ENCODE results near the gene LMX1A. TPM values are rescaled to one million over a fixed set of nuclear protein-coding genes. Genes with fewer than 3 reads are reported as not detected.

LMX1A gene
- total and polyA plus RNA-seq, 2 of the 13 experiments (the other 11 are each of a cell fraction or from before 2014, with no cell fraction given): 0.07 TPM; not detected in 1

DNA sequence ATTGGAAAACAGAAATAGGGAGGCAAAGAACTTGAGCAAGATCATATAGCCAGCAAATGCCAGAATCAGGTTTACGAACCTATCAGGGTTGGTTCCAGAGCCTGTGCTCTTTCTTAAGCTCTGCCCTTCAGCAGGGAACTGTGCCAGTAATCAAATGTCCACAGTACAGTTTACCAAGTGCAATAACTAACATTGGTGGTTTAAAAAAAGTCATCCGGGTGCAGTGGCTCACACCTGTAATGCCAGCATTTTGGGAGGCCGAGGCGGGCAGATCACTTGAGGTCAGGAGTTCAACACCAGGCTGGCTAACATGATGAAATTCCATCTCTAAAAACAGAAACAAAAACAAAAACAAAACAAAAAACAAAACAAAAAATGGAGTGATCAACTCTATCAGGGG is 182.7 kb downstream of the LMX1A start:
- 4% methylated on average over 4 of the region's 4 CpGs for WGBS (ENCODE audit: low lambda C conversion rate)
- no peaks in the 10 kb centered on the region for H3K79me2 ChIP-seq (ENCODE audit: insufficient read depth, low read length)
- ChIA-PET POLR2A (no interaction called here), CTCF (ENCODE audit: low intra/inter-chr PET ratio, low total read pairs) (no interaction called here)
- no peaks in the 10 kb centered on the region for H4K20me1 ChIP-seq (ENCODE audit: insufficient read depth, low read length)
- no peaks in the 10 kb centered on the region for H3K27me3 ChIP-seq (ENCODE audit: control insufficient read depth in 1 of 2, insufficient read depth in 2 of 2, low read length in 2 of 2)
- no peaks in the 10 kb centered on the region for H3K9me3 ChIP-seq (ENCODE audit: low read length)
- no peak overlapping the region for H3K4me2 ChIP-seq (ENCODE audit: low read depth, low read length)
- ATAC-seq (no peak), DNase-seq (ENCODE audit: low spot score) (no peak), FAIRE-seq (no peak)
- H3K36me3 ChIP-seq (replicated peaks in 1 of 2; ENCODE audit: control insufficient read depth in 1 of 2, insufficient read depth in 2 of 2, low read length in 2 of 2): no peaks in the 10 kb centered on the region
- BruUV-seq (replicated peaks): no TSS peak
- no peak overlapping the region for H3K4me3 ChIP-seq (replicated peaks in 1 of 3; ENCODE audit: insufficient read depth in 1 of 3, low read depth in 2 of 3, low read length in 3 of 3)
- no peaks in the 10 kb centered on the region for H3K4me1 ChIP-seq (ENCODE audit: insufficient read depth, low read length)
- H3K9ac ChIP-seq (ENCODE audit: insufficient read depth, low read depth, low read length): no peak overlapping the region
- no peak overlapping the region for H2AFZ ChIP-seq (ENCODE audit: low read length)
- in situ Hi-C loops (cut with HindIII; ENCODE audit: extremely low pct_ligation_motif_present, low pct_unique_long_range_greater_than_20kb) (no loop called here), intact Hi-C loops (cut with micrococcal nuclease; ENCODE audit: unreplicated experiment) (no loop called here)
- H3K27ac ChIP-seq (ENCODE audit: extremely low read length, insufficient read depth, low read length): no peak overlapping the region
- TF ChIP-seq ZNF430 (CRISPR knock-in tag; IDR thresholded peaks at IDR 0.05) (no peak), REPIN1 (CRISPR knock-in tag; IDR thresholded peaks at IDR 0.05; ENCODE audit: borderline replicate concordance, low read depth) (no peak), KDM2A (CRISPR knock-in tag; IDR thresholded peaks at IDR 0.05; ENCODE audit: borderline replicate concordance, low read depth) (no peak), ZNF792 (CRISPR knock-in tag; IDR thresholded peaks at IDR 0.05) (no peak), POGZ (CRISPR knock-in tag; IDR thresholded peaks at IDR 0.05) (no peak), RBM39 (IDR thresholded peaks at IDR 0.05; ENCODE audit: low read depth, low read length, poor library complexity, severe bottlenecking) (no peak), CBX2 (IDR thresholded peaks at IDR 0.05; ENCODE audit: low read depth, low read length) (no peak), CBX2 (CRISPR knock-in tag; IDR thresholded peaks at IDR 0.05; ENCODE audit: low read depth) (no peak), JUND (CRISPR knock-in tag; IDR thresholded peaks at IDR 0.05) (no peak), SUZ12 (IDR thresholded peaks at IDR 0.05; ENCODE audit: low read depth, low read length) (no peak), MTF2 (CRISPR knock-in tag; IDR thresholded peaks at IDR 0.05; ENCODE audit: borderline replicate concordance) (no peak), ATRX (CRISPR knock-in tag; IDR thresholded peaks at IDR 0.05; ENCODE audit: borderline replicate concordance) (no peak), HES4 (CRISPR knock-in tag; IDR thresholded peaks at IDR 0.05; ENCODE audit: borderline replicate concordance) (no peak), ZMYM4 (CRISPR knock-in tag; IDR thresholded peaks at IDR 0.05) (no peak)
- TF ChIP-seq, protein P1, sequence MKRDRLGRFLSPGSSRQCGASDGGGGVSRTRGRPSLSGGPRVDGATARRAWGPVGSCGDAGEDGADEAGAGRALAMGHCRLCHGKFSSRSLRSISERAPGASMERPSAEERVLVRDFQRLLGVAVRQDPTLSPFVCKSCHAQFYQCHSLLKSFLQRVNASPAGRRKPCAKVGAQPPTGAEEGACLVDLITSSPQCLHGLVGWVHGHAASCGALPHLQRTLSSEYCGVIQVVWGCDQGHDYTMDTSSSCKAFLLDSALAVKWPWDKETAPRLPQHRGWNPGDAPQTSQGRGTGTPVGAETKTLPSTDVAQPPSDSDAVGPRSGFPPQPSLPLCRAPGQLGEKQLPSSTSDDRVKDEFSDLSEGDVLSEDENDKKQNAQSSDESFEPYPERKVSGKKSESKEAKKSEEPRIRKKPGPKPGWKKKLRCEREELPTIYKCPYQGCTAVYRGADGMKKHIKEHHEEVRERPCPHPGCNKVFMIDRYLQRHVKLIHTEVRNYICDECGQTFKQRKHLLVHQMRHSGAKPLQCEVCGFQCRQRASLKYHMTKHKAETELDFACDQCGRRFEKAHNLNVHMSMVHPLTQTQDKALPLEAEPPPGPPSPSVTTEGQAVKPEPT (CRISPR knock-in tag; IDR thresholded peaks at IDR 0.05; ENCODE audit: low read depth): no peak
- TF ChIP-seq, protein P2, sequence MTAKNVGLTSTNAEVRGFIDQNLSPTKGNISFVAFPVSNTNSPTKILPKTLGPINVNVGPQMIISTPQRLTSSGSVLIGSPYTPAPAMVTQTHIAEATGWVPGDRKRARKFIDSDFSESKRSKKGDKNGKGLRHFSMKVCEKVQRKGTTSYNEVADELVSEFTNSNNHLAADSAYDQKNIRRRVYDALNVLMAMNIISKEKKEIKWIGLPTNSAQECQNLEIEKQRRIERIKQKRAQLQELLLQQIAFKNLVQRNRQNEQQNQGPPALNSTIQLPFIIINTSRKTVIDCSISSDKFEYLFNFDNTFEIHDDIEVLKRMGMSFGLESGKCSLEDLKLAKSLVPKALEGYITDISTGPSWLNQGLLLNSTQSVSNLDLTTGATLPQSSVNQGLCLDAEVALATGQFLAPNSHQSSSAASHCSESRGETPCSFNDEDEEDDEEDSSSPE (CRISPR knock-in tag; IDR thresholded peaks at IDR 0.05): no peak
- TF ChIP-seq, protein P3, sequence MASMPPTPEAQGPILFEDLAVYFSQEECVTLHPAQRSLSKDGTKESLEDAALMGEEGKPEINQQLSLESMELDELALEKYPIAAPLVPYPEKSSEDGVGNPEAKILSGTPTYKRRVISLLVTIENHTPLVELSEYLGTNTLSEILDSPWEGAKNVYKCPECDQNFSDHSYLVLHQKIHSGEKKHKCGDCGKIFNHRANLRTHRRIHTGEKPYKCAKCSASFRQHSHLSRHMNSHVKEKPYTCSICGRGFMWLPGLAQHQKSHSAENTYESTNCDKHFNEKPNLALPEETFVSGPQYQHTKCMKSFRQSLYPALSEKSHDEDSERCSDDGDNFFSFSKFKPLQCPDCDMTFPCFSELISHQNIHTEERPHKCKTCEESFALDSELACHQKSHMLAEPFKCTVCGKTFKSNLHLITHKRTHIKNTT (CRISPR knock-in tag; IDR thresholded peaks at IDR 0.05): no peak
- TF ChIP-seq, protein P4, sequence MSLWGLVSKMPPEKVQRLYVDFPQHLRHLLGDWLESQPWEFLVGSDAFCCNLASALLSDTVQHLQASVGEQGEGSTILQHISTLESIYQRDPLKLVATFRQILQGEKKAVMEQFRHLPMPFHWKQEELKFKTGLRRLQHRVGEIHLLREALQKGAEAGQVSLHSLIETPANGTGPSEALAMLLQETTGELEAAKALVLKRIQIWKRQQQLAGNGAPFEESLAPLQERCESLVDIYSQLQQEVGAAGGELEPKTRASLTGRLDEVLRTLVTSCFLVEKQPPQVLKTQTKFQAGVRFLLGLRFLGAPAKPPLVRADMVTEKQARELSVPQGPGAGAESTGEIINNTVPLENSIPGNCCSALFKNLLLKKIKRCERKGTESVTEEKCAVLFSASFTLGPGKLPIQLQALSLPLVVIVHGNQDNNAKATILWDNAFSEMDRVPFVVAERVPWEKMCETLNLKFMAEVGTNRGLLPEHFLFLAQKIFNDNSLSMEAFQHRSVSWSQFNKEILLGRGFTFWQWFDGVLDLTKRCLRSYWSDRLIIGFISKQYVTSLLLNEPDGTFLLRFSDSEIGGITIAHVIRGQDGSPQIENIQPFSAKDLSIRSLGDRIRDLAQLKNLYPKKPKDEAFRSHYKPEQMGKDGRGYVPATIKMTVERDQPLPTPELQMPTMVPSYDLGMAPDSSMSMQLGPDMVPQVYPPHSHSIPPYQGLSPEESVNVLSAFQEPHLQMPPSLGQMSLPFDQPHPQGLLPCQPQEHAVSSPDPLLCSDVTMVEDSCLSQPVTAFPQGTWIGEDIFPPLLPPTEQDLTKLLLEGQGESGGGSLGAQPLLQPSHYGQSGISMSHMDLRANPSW (CRISPR knock-in tag; IDR thresholded peaks at IDR 0.05; ENCODE audit: borderline replicate concordance): no peak
- TF ChIP-seq, protein P5, sequence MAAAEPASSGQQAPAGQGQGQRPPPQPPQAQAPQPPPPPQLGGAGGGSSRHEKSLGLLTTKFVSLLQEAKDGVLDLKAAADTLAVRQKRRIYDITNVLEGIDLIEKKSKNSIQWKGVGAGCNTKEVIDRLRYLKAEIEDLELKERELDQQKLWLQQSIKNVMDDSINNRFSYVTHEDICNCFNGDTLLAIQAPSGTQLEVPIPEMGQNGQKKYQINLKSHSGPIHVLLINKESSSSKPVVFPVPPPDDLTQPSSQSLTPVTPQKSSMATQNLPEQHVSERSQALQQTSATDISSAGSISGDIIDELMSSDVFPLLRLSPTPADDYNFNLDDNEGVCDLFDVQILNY (CRISPR knock-in tag; conservative IDR thresholded peaks at IDR 0.05): no peak
